HL-60/S4 treated with retinoic acid at 250 ng/mL for 4 days and 3 days (cell line): ENCODE measurements around the gene RHEBL1.

Experiments used
- in situ Hi-C: fragments of 300-500 bp; cut with MboI; formaldehyde crosslinking; loops from 2 replicates; pipeline ENCODE4 v1.7.0; 2022; ENCODE audit warnings: low sequenced_read_pairs

Gene RHEBL1

GRCh38 chr12:49089821-49090773 is 20.3 kb upstream of the RHEBL1 start:
- in situ Hi-C loops = no loop called here

- in situ Hi-C loops = no loop called here
These were observed 19.2 kb upstream of the RHEBL1 start for GRCh38 chr12:49088932-49089330.

- in situ Hi-C loops = no loop called here
These were observed 18.6 kb upstream of the RHEBL1 start for GRCh38 chr12:49088150-49088931.

DNA sequence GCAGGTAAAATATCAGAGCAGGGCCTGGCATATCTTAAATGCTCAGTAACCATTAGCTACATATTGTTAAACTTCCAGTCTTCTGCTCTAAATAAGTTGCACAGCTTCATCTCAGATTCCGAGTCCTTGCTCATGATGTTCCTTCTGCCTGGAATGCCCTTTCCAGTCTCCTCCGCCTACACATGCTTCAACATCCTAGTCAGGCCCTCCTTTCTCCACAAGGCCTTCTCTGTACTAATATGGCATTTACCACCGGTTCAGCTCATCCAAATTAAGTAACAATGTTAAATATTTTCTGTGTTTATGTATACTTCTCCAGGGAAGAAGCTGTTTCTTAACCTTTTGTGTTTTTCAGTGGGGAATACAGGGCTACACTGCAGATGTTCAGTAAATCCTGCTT is 16.3 kb upstream of the RHEBL1 start:
- in situ Hi-C loops = no loop called here

DNA sequence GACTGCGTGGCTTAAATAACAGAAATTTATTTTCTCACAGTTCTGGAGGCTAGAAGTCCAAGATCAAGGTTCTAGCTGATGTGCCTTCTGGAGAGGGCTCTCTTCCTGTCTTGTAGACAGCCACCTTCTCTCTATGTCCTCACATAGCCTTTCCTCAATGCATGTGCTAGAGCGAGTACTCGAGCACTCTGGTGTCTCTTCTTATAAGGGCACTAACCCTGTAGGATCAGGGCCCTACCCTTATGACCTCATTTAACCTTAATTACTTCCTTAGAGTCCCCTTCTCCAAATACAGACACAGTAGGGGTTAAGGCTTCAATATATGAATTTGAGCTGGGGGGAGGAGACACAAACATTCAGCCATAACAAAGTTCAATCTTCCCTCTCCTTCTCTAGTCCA is 14.7 kb upstream of the RHEBL1 start:
- in situ Hi-C loops = no loop called here

- in situ Hi-C loops = no loop called here
These were observed 10.0 kb upstream of the RHEBL1 start for GRCh38 chr12:49079793-49080192.

DNA sequence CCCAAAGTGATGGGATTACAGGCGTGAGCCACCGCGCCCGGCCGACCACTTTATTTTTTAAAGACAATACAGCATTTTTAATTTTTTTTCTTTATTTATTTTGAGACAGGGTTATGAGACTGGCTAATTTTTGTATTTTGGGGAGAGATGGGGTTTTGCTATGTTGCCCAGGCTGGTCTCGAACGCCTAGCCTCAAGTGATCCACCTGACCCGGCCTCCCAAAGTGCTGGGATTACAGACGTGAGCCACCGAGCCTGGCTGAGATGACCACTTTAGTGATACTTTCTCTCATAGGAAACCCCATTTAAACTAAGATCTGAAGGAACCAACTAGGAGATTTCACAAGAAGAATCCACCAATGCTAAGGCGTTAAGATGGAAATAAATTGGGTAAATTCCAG is 1.2 kb upstream of the RHEBL1 start:
- in situ Hi-C loops = no loop called here

DNA sequence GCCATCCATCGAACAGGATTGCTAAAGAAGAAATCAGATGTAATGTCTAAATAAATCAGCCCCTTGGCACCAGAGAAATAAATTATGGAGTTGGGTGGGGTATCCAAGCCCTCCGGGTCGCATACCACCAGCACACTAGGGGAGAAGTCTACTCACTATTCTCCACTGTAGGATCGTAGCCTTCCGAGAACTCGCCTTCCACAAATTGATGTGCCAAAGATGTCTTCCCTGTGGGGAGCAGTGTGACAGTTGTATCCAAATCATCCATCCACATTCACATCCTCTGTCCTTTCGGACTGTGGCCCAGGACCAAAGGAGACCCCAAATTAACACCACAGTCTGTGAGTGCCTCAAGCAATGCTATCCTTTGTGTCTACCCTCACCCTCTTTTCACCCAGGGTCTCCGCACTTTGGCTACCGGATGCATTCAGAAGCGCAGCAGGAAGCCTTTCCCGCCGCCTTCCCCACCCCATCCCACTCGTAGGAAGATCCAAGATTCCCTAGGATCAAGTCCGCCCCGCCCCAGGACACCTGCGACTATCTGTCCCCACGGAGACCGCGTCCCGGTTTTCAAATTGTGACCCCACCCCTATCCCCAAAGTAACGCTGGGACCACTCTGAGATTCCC is 786 bp downstream of the RHEBL1 start:
- in situ Hi-C loops = loop anchor here (10.0 kb wide), 1 partner anchor 166 kb away; no protein-coding TSS in a partner anchor

DNA sequence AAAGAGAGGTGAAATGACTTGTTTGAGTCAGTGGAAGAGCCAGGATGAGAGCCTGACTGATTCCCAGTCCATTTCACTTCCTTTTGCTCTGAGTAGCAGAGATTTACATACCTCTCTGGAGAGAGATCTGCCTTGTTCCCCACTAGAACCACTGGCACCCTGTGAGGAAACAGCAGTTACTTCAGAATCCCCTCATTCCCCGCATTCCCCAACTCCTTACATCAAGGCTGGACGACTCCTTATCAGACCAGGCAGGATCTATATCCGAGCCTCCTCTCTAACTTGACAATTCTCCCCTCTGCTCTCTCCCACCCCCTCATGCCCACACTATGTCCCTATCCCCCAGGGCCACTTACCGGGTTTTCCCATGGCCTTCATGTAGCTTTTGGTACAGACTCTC is 3.7 kb downstream of the RHEBL1 start:
- in situ Hi-C loops = loop anchor here (10.0 kb wide), 1 partner anchor 169 kb away; no protein-coding TSS in a partner anchor

GRCh38 chr12:49064767-49065152 is 5.0 kb downstream of the RHEBL1 start:
- in situ Hi-C loops = loop anchor here (10.0 kb wide), 1 partner anchor 170 kb away; no protein-coding TSS in a partner anchor

GRCh38 chr12:49061916-49062315 is 7.9 kb downstream of the RHEBL1 start:
- in situ Hi-C loops = loop anchor here (10.0 kb wide), 1 partner anchor 173 kb away; no protein-coding TSS in a partner anchor

GRCh38 chr12:49061157-49061650 is 8.6 kb downstream of the RHEBL1 start:
- in situ Hi-C loops = loop anchor here (10.0 kb wide), 1 partner anchor 174 kb away; no protein-coding TSS in a partner anchor

GRCh38 chr12:49060237-49061156 is 9.3 kb downstream of the RHEBL1 start, which contains the start of gene KMT2D:
KMT2D (minus strand) TSS chr12:49060794; CDS start chr12:49055324, 5,470 bp downstream.
- in situ Hi-C loops = loop anchor here (10.0 kb wide), 1 partner anchor 174 kb away; no protein-coding TSS in a partner anchor

- in situ Hi-C loops = loop anchor here (10.0 kb wide), 1 partner anchor 175 kb away; no protein-coding TSS in a partner anchor
These were observed 10.2 kb downstream of the RHEBL1 start for GRCh38 chr12:49059299-49060171.

GRCh38 chr12:49059045-49059298 is 10.8 kb downstream of the RHEBL1 start:
- in situ Hi-C loops = no loop called here

GRCh38 chr12:49058366-49059044 is 11.3 kb downstream of the RHEBL1 start:
- in situ Hi-C loops = no loop called here

GRCh38 chr12:49057888-49058287 is 11.9 kb downstream of the RHEBL1 start:
- in situ Hi-C loops = no loop called here
